ENCODE data around the gene STRN3.
"Not testable (repeated sequence)": the region's sequence is repeated elsewhere in the genome, so short reads cannot be mapped to it uniquely, and the experiment has no call there.

The STRN3 gene, protein sequence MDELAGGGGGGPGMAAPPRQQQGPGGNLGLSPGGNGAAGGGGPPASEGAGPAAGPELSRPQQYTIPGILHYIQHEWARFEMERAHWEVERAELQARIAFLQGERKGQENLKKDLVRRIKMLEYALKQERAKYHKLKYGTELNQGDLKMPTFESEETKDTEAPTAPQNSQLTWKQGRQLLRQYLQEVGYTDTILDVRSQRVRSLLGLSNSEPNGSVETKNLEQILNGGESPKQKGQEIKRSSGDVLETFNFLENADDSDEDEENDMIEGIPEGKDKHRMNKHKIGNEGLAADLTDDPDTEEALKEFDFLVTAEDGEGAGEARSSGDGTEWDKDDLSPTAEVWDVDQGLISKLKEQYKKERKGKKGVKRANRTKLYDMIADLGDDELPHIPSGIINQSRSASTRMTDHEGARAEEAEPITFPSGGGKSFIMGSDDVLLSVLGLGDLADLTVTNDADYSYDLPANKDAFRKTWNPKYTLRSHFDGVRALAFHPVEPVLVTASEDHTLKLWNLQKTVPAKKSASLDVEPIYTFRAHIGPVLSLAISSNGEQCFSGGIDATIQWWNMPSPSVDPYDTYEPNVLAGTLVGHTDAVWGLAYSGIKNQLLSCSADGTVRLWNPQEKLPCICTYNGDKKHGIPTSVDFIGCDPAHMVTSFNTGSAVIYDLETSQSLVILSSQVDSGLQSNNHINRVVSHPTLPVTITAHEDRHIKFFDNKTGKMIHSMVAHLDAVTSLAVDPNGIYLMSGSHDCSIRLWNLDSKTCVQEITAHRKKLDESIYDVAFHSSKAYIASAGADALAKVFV

DNA sequence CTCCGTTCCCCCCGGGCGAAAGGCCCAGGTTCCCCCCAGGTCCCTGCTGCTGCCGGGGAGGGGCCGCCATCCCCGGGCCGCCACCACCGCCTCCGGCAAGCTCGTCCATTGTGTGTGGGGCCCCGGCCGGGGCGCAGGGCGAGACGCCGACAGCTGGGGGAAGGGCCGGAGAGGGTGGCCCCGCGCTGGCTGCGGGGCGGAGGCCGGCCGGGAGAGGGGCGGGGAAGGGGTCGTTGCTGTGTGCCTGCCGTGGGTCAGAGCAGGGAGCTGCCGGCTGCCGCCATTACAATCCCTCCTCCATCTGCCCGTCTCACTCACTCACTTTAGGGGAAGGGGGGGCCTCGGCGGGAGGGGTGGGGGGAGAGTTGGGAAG is at the start of gene STRN3:
Gene STRN3, minus strand, starts transcription at position 303 of the 373 bp plus-strand sequence. Its CDS starts 194 bp downstream, at position 109.
- DNase-seq, result no peak

DNA sequence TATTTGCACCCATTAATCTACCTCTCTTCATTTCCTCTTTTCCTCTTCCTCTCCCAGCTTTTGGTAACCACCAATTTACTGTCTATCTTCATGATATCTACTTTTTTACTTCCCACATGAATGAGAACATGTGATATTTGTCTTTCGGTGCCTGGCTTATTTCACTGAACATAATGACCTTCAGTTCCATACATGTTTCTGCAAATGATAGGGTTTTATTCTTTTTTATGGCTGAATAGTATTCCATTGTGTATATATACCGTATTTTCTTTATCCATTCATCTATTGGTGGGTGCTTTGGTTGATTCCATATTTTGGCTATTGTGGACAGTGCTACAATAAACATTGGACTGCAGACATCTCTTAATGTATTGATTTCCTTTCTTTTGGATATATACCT is 49.0 kb upstream of the STRN3 start:
- no peak for DNase-seq

DNA sequence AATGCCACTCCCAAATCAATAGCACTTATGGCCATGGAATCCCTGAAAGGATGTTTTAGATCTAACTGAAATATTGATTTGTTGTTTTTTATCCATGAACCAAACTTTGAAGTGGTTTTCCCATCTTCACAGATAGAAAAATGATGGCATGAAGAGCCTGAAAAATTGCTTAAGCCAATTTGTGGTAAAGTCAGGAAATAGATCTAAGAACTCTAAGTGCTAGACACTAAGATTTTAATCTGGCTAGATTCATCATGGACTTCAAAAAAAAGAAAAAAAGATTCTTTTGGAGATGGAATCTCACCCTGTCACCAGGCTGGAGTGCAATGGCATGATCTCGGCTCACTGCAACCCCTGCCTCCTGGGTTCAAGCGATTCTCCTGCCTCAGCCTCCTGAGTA is 45.0 kb upstream of the STRN3 start:
- DNase-seq, result no peak

DNA sequence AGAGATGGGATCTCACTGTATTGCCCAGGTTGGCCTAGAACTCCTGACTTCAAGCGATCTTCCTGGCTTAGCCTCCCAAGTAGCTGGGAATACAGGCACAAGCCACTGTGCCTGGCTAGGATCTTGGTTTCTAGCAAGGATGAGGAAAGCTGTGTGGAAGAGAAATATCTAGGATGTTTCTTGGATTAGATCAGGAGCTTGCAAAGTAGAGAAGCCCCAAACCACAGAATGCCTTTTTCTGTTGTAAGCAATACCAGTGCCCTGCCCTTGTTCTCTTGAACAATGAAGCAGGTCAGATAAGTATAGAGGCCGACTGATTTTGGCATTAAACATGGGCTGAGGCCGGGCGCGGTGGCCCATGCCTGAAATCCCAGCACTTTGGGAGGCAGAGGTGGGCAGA is 44.3 kb upstream of the STRN3 start:
- no peak for DNase-seq

DNA sequence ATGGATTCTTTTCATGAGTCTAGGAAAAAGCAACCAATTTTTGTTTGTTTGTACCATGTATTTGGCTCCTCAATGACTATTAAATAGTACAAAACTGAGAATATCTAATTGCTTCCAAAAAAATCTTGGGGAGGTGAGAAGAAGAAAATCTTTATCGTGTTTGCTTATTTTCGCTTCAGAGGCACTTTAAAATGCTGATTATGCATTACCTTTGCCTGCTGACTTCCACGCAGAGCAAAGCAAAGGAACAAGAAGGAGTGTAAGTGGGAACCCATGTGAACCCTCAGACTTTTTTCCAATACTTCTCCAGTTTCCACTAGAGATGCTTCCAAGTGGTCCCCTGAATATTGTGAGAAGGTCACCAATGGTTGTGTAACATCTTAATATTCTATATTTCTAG is 43.2 kb upstream of the STRN3 start:
- DNase-seq, result no peak

DNA sequence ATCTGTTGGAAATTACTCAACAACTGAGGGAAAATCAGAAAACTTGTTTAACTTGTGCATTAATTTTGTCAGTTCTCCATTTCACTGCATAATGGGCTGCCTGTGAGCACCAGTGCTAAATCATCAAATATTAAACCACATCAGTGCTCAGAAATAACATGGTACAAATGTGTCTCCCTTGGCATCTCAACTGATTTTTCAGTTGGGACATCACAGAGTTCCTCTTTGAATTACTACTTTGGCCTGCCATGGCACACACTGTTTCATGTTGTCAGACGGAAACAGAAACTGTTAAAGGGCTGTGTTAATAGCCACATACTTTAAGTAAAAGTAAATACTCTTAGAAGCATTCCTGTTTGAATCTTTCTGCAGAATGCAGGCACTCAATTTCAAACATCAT is 42.1 kb upstream of the STRN3 start:
- DNase-seq, result no peak

DNA sequence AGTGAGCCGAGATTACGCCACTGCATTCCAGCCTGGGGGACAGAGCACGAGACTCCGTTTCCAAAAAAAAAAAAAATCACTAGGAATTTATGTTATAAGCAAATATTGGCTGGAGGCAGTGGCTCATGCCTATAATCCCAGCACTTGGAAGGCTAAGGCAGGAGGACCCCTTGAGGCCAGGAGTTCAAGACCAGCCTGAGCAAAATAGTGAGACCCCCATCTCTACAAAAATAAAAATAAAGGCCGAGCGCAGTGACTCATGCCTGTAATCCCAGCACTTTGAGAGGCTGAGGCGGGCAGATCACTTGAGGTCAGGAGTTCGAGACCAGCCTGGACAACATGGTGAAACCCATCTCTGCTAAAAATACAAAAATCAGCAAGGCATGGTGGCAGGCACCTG is 36.7 kb upstream of the STRN3 start:
- not testable (repeated sequence) for DNase-seq

DNA sequence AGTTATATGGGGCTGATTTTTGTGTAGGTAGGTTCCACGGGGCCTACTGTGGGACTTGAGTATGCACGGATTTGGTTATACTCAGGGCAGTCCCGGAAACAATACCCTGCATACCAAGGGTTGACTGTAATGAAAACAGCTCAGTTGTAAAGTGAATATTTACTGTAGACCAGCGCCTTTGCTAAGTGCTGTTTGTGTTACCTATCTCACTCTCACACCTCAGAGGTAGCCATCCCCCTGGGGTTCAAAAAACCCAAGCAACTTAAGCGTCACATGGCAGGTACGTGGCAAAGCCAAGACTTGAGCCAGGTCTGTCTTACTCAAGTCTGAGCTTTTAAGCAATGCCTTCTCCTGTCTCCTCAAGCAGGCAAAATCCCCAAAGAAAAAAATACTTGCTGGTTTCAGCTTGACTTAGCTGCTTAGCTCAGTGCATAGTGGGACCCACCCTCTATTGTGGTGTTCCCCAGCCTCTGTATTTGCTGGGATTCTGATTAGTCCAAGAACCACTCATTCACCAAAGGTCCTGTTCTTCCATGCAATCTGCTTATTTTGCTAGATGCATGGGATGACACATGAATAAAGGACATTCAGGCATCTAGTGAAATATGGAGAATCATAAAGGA is 34.2 kb upstream of the STRN3 start:
- no peak for DNase-seq

DNA sequence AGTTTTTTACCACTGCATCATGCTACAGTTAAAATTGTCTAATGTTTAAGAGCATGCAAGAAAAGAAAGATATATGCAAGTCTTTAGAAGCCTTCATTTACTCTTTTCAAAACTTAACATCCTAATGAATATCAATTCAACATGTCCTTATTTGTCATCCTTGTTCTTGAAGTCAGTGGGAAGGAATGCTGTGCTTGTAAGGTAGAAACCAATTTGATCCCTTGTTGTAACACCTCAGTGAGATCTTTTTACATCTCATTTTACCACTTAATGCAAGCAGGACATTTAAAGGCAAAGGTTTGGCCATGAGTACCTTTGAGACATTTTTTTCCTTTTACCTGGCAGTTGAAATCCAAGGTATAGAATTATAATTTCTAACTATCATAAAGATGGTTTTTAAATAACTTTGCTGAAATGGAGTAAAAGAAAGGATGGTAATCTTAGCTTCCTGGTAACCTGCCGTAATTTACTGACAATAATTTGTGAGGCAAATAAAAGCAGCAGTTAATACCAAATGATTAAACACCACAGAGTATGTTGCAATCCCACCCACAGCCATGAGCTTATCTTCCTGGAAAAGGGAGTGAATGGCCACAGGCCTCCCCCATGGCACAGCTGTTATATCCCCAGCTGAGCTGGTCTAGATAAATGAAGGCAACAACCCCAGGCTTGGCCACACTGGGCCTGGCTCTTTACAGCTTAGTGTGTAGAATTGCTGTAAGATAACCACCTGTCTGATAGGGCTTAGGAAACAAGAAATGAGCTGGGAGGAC is 33.2 kb upstream of the STRN3 start:
- no peak for DNase-seq

DNA sequence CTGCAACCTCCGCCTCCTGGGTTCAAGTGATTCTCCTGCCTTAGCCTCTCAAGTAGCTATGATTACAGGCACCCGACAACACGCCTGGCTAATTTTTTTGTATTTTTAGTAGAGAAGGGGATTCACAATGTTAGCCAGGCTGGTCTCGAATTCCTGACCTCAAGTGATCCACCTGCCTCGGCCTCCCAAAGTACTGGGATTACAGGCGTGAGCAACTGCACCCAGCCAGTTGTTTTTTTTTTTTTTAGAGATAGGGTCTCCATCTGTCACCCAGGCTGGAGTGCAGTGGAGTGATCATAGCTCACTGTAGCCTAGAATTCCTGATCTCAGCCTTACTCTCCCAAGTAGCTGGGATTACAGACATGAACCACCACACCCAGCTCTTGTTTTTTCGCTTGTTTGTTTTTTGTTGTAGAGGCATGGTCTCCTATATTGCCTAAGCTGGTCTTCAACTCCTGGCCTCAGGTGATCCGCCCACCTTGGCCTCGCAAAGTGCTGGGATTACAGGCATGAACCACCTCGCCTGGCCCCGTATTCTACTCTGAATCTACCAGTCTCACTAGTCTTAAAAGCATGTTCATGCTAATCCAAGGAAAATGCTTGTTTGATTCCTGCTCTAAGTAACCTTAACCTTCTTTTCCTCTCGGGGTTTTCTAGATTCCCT is 31.7 kb upstream of the STRN3 start:
- DNase-seq, result no peak

DNA sequence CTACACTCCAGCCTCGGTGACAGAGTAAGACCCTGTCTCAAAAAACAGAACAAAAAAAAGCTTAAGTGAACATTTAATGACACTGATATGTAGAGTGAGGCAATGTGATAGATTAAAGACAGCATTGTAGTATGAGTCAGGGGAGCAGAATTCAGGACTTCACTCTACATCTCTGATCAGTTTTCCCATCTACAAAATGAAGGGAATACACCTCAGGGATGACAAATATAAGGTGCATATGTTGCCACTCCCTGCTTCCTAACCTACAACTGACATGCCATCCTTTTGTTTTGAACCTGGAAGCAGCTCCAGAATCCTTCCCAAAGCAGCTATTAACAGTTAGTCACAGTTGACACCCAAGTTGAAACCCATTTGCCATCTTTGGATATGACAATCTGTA is 30.9 kb upstream of the STRN3 start:
- no peak for DNase-seq

DNA sequence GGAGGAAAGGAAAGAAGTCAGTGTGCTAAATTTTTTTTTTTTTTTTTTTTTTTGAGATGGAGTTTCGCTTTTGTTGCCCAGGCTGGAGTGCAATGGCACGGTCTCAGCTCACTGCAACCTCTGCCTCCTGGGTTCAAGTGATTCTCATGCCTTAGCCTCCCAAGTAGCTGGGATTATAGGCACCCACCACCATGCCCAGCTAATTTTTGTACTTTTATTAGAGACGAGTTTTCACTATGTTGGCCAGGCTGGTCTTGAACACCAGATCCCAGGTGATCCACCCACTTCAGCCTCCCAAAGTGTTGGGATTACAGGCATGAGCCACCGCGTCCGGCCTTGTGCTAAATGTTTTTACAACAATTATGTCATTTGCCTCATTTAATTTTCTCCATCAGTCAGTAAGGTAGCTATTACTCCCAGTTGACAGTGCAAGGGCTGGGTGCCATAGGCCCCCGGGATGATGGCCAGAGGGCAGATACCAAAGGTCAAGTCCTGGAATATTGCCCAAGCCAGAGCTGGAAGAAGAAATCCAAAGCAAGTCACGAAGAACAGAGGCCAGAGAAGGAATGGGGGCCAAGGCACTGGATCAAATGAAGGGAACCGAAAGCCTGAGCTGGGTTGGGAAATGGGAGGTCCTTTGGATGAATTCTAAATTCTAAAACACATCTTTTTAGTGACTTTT is 26.9 kb upstream of the STRN3 start:
- DNase-seq, result not testable (repeated sequence)

DNA sequence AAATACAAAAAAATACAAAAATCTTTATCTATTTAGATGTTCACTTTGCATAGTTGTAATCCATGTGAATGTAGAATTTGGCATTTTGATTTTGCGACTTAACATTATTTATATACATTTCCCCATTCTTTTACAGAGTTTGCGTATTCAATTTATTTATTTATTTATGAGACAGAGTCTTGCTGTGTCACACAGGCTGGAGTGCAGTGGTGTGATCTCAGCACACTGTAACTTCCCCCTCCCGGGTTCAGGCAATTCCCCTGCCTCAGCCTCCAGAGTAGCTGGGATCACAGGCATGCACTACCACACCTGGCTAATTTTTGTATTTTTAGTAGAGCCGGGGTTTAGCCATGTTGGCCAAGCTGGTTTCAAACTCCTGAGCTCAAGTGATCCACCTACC is 25.3 kb upstream of the STRN3 start:
- no peak for DNase-seq

DNA sequence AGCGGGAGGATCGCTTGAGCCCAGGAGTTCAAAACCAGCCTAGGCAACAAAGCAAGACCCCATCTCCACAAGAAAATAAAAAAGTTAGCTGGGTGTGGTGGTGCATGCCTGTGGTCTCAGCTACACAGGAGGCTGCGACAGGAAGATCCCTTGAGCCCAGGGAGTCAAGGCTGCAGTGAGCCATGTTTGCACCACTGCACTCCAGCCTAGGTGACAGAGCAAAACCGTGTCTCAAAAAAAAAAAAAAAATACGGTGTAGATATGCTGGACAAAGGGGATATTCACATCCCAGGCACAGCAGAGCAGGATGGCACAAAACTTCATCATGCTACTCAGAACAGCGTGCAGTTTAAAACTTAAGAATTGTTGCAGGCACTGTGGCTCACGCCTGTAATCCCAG is 24.8 kb upstream of the STRN3 start:
- no peak for DNase-seq

DNA sequence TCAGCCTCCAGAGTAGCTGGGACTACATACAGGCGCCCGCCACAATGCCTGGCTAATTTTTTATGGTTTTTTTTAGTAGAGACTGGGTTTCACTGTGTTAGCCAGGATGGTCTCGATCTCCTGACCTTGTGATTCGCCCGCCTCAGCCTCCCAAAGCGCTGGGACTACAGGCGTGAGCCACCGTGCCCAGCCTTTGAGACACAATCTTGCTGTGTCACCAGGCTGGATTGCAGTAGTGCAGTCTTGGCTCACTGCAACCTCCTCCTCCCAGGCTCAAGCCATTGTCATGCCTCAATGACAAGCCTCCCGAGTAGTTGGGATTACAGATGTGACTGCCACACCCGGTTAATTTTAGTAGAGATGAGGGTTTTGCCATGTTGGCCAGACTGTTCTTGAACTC is 21.3 kb upstream of the STRN3 start:
- DNase-seq, result no peak

DNA sequence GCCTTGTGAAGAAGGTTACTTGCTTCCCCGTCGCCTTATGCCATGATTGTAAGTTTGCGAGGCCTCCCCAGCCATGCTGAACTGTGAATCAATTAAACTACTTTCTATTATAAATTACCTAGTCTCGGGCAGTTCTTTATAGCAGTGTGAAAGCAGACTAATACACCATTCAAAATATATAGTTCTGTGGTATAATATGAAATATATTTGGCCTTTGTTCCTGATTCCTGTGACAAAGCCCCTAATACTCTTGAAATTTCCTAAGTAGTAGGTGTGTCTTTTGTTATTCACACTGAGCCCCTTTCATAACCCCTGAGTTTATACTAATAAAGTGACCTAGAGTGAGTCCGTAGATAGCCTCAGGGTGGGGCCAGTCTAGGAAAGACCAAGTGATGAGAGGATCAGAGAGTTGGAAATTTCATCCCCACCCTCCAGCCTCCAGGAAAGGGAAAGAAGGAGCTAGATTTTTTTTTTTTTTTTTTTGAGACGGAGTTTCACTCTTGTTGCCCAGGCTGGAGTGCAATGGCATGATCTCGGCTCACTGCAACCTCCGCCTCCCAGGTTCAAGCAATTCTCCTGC is 19.4 kb upstream of the STRN3 start:
- no peak for DNase-seq

DNA sequence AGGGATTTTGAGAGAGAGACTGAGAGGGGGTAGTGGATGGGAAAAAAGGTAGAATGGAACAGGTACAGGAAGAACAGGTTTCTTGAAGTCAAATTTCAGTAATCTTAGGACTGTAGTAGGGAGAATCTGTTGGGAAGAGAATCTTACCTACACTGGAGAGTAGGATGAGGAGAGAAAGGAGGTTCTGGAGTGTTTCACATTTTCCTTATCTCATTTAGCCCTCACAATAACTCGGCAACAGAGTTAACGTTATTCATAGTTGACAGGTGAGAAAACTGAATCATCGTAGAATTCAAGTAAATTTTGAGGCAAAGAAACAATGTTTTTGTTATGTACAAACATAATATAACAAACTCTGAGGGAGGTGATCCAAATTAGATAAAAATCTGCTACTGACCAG is 17.2 kb upstream of the STRN3 start:
- DNase-seq, result no peak

DNA sequence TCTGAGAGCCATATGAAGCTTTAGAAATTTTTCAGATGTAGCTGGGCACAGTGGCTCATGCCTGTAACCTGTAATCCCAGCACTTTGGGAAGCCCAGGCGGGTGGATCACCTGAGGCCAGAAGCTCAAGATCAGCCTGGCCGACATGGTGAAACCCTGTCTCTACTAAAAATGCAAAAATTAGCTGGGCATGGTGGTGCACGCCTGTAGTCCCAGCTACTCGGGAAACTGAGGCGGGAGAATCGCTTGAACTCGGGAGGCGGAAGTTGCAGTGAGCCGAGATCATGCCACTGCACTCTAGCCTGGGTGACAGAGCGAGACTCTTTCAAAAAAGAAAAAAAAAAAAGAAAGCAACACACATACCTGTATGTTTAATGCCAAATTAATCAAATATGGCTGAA is 16.7 kb upstream of the STRN3 start:
- not testable (repeated sequence) for DNase-seq

DNA sequence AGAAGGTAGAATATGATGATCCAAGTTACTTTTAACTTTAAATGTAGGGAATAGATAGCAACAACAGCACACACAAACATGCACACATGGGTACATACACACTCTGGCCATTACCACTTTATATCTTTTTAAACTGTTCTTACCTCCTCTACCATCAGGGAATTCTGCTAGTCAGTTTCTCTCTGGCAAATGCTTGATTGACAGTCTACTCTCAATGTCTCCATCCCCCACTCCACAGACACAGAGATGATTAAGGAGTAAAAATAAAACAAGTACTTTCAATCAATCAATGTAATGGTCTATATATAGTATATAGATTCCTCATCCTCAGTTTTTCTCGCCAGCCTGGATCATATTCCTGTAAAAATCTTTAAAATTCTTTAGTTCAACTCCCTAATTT is 16.1 kb upstream of the STRN3 start:
- no peak for DNase-seq

DNA sequence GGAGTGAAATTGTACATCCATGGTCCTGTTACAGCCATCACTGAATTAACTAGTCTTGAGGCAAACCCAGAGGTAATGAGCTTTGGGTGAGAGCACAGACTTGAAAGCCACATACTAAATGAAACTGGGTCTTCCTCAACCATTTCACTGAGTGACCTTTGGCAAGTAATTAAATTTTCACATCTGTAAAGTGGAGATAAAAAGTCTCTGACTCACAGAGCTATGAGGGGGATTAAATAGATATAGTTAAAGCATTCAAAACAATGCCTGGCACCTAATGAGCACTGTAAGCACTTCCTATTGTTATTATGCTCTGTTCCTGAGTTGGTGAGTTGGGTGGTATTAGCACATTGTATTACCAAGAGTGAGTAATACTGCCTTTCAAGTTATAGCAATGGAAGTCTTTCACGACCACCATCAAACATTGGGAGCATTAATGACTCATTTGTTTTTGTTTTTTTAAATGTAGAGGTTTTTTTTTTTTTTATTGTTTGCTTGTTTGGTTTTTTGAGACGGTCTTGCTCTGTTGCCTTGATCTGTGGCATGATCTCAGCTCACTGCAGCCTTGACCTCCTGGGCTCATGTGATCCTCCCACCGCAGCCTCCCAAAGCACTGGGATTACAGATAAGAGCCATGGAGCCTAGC is 12.5 kb upstream of the STRN3 start:
- no peak for DNase-seq

DNA sequence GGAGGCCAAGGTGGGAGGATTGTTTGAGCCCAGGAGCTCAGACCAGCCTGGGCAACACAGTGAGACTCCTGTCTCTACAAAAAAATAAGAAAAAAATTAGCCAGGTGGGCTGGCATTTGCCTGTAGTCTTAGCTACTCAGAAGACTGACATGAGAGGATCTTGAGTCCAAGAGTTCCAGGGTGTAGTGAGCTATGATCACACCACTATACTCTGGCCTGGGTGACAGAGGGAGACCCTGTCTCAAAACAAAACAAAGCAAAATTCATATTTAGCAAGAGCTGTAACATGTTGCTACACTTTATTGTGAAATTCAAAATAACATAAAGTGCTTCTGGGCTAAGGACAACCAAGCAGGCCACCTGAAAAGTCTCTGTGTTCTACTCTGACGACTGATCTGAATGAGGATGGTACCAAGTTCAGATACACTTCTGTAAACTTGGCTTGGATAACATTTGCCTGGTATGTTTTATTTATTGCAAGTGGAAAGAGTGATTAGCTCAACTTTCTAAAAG is 11.6 kb upstream of the STRN3 start:
- no peak for DNase-seq
